ENCODE measurements around the gene STK32C.

STK32C gene

DNA sequence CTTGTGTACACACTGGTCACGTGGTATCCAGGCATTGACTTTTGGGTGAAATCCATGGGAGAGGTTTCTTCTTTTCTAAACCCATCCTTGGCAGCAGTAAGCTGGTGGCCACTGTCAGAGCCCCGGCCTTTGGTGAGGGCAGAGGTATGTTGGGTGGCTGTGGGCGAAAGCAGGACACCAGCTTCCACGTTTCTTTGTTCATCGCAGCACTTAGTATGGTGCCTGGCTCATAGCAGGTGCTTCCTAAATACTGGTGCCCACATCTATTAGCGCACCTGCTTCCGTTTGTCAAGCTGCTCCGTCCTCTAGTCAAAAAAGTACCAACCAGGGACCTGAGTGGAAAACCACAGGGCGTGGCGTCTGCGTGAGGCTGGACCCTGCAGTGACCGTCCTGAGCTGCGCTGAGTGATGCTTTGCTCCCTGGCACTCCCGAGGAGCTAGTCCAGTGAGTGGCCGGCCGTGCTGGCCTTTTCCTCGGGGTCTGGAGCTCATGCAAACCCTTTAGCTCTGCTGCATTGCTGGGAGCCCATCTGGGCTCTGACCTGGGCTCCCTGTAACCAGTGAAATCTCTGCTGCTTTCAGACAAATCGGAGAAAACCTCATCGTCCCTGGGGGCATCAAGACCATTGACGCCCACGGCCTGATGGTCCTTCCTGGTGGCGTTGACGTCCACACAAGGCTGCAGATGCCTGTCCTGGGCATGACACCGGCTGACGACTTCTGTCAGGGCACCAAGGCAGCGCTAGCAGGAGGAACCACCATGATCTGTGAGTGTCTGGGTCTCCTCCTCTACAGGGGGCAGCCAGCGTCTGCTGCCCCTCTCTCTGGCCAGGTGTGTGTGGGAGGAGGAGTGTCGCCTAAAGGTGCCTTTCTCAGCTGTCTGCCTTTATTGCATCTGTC is 115.4 kb downstream of the STK32C start:
- in situ Hi-C loops (cut with MboI; ENCODE audit: low sequenced_read_pairs) = no loop called here

DNA sequence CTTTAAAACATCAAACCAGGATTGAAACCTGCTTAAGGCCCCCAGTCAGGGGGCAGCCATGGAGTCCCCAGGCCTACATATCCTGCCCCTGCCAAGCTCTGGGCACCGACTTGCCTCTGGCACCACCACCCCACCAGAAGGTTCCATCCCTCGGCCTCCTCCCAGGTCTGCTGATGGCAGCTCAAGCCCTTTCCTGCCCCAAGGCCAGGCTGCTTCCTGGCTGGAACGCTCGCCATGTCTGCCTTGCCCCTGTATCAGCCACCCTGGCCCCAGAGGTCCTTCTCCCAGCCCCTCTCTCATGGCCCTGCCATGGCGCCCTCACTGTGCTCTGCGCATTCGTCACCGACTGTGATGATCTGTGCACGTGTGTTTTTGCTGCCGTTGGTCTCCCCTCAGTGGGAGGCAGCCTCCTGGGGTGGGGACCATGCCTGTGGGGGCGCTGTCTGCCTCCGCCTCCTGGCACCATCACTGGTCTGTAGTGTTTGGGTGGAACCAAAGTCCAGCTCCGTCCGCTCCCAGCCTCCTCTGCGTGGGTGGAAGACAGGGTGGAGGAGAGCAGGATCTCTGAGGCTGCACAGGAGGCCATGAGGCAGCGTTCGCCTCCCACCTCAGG is 117.8 kb downstream of the STK32C start:
- in situ Hi-C loops (cut with MboI; ENCODE audit: low sequenced_read_pairs) = no loop called here

DNA sequence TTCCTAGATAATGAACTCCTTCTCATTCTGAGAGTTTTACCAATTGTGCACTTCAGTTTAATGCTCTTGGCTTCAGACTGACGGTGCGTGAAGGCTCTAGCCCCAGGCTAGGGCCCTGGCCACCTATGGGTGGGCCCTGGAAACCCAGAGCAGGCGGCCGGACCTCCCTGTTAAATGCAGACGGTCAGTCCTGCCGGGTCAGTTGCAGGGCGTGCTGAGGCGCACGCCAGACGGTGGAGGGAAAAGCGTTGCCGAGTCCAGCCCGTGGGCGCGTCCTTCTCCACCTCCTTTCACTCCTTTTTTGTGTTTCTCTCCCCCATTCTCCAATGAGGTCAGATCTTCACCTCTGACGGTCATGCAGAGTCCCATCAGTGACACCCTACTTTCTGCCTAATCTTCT is 118.7 kb downstream of the STK32C start:
- in situ Hi-C loops (cut with MboI; ENCODE audit: low sequenced_read_pairs) = no loop called here

DNA sequence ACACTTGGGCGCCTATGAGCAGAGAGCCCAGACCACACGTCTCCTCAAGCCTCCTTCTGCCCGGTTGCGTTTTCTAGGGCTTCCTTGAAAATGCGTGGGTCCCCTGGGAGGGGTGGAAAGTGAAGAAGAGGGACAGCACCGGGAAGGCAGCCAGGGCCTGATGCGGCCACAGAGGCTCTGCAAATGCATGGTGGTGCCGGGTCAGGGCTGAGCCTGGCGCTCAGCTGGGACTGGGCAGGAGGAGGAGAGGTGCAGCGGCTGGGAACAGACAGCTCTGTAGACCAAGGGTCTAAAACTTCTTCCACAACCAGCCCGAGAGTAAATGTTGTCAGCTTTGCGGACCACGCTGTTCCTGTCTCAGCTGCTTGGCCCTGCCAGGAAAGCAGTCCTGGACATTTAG is 119.4 kb downstream of the STK32C start:
- in situ Hi-C loops (cut with MboI; ENCODE audit: low sequenced_read_pairs) = no loop called here

DNA sequence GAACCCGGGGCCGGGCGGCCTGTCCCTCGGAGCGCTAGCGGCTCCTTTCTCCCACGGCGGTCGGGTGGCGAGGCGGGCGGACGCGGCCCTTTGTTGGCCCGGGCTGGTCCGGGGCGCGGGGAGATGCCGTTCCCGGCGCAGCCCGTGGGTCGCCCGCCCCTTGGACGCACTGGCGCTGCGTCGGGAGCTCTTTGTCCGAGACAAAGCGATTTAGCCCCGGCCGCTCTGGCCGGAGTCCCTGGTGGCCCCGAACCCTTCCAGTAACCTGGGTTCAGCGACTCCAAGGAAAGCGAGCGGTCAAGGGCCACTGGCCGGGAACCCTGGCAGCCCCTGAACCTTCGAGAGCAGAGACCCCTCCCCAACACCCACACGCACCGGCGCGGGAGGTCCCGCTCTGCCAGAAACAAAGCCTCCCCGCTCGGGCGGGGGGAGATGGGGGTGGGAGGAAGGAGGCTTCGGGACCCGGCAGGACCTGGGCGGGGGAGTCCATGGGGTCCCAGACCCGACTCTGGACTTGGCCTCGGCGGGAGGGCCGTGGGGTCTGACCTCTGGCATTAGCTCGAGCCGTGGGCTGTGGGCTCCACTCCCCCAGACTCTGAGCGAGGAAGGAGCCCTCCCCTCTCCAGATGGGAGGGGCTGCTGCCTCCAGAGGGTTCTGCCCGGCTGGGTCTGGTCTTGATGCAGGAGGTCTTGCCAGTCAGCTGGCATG is 120.2 kb downstream of the STK32C start:
- in situ Hi-C loops (cut with MboI; ENCODE audit: low sequenced_read_pairs) = no loop called here

DNA sequence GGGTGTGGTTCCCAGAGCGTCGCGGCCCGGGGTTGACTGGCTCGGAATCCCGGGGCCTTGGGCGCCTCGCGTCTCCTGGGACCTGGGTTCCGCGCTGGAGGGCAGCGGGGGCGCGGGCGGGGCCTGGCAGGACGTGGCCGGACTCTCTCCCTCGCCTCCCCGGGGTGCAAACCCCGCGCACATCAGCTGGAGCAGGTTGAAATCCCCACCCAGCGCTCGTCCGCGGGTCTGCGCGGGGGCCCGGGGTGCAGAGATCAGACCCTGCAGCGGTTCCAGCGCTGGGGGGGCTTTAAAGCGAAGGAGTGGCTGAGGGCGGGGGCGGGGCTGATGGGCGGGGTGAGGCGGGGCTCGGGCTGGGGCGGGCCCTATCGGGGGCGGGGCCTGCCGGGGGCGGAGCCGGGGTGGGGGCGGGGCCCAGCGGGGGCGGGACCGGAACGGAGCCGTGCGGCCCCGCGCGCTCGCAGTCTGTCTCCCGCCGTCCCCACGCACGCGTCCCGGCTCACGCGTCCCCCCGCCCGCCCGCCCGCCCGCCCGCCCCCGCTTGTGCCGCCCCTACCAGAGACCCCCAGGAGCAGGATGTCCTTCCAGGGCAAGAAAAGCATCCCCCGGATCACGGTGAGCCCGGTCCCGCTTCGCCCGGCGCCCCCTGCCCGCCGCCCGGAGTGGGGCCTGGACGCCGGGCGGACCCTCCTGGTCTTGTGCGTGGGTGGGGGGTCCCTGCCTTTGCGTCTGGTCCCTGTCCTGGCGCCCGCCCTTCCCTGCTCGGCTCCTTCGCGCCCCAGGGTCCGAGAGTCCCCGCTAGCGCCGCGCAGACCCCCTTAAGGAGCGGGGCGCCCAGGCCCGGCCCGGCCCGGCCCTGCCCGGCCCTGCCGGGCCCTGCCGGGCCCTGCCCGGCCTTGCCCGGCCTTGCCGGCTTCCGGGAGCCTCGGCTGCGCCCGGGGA is 121.0 kb downstream of the STK32C start, which contains the start of gene DPYSL4:
Gene DPYSL4, plus strand, starts transcription at position 461 of the 942 bp plus-strand sequence. Its CDS starts 116 bp downstream, at position 577.
- in situ Hi-C loops (cut with MboI; ENCODE audit: low sequenced_read_pairs) = no loop called here

DNA sequence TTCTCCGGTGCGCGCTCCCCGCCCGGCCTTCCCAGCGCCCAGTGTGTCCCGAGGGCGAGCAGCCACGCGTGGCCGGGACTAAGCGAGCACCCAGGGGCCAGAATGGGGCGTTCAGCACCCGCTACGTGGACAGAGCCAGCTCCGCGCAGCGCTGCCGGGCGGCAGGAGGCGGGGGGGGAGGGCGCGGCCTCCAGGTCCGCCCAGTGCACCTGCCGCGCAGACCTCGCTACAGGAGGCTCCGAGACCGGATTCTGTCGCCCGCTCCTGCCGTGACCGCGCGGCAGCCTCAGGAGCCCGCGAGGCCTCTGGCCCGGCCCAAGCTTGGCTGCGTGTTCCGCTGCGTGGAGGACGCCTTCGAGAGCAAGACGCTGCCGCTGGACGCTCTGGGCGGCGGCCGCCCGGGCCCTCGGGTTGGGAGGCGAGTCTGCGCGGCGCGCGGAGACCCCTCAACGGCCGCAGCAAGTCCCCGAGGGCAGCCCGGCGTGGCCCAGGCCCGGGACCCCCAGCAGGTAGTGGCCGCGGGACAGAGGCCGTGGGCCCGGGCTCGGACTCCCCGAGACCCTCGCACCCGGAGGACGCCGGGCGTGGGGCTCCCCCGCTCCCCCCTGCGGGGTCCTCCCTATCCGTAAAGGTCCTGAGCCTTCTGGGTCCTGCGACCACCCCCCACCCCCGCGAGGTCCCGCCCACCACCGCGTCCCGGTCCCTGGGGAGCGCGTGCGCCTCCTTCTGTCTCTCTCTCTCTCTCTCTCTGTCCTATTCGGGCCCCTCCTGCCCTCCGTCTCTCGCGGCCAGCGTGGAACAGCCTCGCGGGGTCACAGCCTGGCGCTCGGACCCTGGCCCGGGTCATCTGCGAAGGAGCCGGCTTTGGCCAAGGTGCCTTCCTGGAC is 121.9 kb downstream of the STK32C start:
- in situ Hi-C loops (cut with MboI; ENCODE audit: low sequenced_read_pairs) = no loop called here

DNA sequence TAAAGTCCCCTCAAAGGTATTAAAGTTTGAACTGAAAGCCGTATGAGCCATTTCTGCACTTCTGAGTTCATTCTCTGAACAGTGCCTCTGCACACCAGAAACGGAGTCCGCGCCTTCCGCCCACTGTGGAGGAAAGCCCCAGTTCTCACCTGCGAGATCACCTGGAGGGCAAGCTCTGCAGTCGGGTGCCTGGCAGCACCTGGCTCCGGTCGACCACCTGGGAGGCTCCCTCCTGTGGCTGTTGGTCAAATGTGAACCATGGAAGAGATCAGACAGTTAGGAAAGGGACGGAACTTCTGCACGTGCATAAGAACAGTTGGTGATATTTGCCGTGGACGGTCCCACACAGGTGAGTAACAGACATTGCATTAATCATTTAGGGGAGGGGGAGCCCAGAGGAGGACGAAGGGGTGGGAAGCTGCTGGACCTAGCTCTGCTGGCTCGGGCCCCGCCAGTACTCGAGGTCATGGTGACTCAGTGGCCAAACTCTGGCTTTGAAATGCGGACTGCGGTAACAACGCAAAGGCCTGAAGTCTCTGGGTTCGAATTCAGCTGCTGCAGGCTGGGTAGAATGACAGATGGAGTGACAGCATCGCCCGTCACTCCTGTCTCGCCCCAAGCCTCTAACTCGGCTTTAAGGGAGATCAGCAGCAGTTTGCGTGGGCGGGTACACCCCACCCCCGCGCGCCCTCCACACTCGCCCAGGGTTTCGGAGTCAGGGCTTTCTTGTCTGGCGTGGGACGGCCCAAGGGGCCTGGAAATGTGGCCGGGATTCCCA is 122.7 kb downstream of the STK32C start:
- in situ Hi-C loops (cut with MboI; ENCODE audit: low sequenced_read_pairs) = no loop called here

DNA sequence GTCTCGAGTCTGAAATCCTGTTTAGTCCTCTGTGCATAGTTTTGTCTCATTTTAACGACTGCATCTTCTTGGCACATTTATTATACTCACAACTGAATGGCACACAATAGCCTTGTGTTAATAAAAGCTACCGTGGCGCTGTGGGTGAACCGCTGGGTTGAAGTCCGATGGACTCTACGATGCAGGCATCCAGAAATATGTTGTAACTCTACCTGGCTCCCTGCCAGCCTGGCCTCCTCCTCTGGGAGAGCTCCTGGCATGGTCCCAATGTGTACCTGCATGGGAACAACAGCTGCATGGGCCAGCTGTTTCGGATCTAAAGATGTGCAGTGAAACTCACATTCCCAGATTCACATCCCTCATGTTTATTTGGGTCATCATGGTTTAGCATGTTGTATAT is 124.7 kb downstream of the STK32C start:
- in situ Hi-C loops (cut with MboI; ENCODE audit: low sequenced_read_pairs) = no loop called here

DNA sequence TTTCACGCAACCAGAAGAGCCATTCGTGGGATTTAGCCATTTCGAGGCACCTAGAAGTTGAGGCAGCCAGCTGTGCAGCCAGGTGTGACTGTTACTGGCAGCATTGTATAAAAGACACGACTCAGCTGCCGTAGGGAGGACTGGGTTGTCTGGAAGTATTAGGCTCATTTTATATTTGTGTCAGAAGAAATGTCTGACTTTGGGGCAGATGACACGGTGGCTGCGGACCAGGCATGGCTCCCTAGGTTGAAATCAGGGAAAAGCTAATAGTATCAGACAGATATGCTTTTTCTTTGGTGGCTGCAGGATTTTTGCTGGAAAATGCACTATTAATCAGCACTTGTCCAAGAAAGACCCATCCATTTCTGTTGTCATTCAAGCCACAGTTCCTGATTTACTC is 125.2 kb downstream of the STK32C start:
- in situ Hi-C loops (cut with MboI; ENCODE audit: low sequenced_read_pairs) = no loop called here

DNA sequence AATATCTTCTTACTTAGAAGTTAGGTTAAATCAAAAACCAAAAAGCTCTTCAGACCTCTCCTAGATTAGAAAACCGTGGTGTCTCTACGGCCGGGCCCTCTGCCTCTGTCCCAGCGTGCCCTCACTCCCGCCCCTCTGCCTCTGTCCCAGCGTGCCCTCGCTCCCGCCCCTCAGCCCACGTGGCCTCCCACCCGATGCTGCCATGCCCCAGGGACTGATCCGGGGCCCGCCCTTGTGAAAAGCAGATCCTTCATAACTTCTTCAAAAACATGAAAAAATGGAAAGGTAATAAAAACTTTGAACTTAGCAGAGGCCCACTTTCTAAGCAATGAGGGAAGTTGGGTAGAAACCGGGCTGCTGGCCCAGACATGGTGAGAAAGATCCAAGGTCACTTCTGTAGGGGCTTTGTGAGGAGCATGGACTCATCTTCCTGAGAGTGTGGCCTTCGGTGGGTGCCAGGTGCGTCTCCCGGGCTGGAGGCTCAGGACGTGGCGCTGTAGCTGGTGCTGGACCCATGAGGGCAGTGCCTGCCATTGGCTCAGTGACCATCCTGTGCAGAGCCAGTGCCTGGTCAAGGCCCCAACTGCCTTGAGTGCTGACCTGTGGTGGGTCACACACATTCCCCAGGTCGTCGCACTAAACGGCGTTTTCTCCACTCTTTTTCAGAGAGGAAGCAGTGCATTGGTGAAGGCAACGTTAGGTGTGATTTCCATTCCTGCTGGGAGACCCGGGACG is 125.9 kb downstream of the STK32C start:
- in situ Hi-C loops (cut with MboI; ENCODE audit: low sequenced_read_pairs) = no loop called here

DNA sequence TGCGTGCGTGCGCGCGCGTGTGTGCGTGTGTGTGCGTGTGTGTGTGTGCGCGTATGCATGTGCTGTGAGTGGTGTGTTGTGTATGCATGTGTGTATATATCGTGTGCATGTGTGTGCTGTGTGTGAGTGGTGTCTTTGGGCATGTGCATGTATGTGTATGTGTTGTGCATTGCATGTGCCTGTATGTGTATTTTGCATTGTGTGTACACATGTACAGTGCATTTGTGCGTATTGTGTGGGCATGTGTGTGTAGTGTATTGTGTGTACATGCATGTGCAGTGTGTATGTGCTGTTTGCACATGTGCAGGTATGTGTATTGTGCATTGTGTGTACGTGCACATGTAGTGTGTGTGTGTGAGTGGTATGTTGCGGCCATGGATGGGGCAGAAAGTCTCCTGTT is 127.0 kb downstream of the STK32C start:
- in situ Hi-C loops (cut with MboI; ENCODE audit: low sequenced_read_pairs) = no loop called here

DNA sequence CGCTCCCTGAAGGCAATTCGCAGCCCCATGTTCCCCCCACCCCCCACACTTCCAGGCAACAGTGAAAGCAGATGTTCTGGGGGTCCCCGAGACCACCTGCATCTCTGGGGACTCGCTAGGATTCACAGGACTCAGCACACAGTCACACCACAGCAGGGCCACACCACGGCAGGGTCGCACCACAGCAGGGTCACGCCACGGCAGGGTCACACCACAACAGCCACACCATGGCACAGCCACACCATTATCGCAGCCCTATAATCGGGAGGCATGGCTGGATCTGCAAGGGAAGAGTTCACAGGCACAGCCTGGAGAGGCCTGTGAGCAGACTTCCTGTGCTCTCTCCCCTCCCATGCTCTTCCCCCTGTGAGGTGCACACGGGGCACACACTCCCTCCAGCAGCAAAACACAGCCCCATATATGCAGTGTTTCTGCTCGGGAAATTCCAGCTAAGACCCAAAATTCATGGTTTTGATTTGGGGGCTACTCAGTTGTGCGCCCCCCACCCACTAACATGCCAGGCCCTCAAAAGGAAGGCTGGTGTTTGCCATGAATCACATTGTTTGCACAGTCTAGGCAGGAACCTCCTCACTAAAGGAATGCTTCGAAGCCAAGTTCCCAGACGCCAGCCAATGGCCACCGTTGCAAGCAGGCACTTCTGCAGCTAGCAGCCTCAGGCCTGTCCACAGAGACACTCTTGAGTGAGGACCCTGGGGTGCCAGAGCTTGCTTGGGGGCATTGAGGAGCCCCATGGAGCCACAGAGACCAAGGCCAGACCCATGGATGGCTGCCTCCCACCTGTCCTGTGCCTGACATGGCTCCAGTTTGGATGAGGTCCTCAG is 128.0 kb downstream of the STK32C start:
- in situ Hi-C loops (cut with MboI; ENCODE audit: low sequenced_read_pairs) = no loop called here

DNA sequence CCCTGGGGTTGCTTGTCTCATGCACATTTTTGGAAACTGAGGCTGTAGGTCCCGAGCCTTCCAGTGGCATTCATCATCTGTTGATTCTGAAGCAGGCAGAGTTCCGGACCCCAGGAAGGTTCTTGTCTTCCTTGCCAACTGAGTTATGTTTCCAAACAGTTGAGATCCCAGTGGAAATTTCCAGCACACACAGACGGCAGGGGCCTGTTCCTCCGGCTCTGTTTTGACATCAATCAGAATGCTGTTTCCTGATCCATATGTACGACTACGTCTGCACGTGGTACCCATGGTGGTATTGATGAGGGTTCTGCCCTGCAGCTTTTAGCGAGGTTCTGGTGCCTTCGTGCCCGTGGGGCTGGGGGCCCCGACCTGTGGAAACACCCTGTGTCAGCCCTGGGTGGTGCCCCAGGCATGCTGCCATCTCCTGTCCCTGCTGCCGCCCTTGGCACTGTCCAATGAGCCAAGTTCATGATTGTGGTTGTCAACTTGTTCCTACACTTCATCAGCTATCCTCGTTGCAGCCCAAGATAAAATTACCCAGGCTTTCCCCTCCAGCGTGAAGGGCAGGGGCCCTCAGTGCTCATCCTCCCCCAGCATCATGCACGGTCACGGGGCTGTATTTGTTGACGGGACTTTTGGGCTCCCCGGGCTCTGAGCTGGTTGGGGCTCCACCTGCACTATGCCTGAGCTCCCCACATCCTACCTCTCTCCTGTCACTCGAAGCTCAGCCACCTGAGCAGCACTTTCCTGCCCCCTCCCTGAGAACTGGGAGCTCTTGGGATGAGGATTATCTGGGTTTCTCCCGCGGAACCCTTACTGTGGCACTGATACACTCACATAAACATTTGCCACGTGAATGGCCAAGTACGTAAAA is 128.8 kb downstream of the STK32C start:
- in situ Hi-C loops (cut with MboI; ENCODE audit: low sequenced_read_pairs) = no loop called here

DNA sequence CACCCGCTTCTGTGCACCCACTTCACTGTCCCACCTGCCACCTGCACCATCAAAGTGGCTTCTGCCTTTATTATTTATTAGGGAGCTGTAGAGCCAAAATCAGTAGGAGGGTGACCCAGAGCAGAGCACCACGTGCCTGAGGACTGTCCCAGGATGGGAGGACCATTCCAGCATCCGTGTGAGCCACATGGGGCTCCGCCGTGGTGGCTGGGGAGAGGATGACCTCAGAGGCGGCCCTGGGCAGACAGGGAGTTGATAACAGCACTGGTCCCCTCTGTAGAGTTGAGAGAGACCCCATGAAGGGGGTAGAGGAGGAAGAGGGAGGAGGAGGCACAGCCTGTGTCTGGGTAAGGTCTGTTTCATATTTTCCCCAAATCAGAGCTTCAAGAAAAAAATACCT is 129.7 kb downstream of the STK32C start:
- in situ Hi-C loops (cut with MboI; ENCODE audit: low sequenced_read_pairs) = no loop called here
